ENCODE results near the gene ACAD8. TPM values are rescaled to one million over a fixed set of nuclear protein-coding genes. Genes with fewer than 3 reads are reported as not detected.

The ACAD8 gene
- 18.6 and 22.3 TPM in 2 replicates for total RNA-seq

DNA sequence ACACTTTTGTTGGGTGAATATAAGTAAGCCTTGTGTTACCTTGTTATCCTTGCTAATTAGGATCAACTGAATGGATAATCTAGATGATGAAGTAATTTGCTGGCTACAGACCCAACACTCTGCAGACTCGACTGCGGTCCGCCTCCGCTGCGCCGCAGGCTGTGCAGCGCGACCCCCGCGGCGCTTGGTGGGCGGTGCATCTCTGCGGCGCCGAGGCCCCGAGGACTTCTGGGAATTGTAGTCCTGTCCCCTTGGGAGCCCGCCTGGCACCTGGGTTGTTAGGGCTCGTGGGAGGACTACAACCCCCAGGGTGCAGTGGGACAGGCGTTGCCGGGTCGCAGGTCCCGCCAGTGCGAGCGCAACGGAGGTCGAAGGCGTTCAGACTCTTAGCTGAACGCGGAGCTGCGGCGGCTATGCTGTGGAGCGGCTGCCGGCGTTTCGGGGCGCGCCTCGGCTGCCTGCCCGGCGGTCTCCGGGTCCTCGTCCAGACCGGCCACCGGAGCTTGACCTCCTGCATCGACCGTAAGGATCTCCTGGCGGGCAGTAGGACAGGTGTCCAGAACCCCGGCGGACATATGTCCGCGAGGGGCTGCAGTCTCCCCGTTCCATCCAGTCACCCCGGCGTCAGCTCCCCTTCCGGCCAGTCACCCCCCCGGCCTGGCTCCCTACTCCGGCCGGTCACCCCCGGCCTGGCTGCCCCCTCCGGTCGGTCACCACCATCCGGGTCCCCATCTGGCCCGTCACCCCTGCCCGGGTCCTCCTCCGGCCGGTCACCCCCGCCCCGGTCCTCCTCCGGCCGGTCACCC, at the start of gene ACAD8, which contains the start of gene THYN1:
Gene ACAD8, plus strand, starts transcription at position 381 of the 806 bp plus-strand sequence. Its CDS starts 33 bp downstream, at position 414.
Gene THYN1, minus strand, starts transcription at position 165 of the 806 bp plus-strand sequence. CDS start 470 bp downstream, outside the sequence.

GRCh38 chr11:134223836-134224709, 29.3 kb upstream of the ACAD8 start, which contains the start of the genes NCAPD3 and VPS26B:
NCAPD3 (minus strand) TSS chr11:134223967; CDS start chr11:134223926, 41 bp downstream.
VPS26B (plus strand) TSS chr11:134224671; CDS start chr11:134225123, 452 bp downstream.

DNA sequence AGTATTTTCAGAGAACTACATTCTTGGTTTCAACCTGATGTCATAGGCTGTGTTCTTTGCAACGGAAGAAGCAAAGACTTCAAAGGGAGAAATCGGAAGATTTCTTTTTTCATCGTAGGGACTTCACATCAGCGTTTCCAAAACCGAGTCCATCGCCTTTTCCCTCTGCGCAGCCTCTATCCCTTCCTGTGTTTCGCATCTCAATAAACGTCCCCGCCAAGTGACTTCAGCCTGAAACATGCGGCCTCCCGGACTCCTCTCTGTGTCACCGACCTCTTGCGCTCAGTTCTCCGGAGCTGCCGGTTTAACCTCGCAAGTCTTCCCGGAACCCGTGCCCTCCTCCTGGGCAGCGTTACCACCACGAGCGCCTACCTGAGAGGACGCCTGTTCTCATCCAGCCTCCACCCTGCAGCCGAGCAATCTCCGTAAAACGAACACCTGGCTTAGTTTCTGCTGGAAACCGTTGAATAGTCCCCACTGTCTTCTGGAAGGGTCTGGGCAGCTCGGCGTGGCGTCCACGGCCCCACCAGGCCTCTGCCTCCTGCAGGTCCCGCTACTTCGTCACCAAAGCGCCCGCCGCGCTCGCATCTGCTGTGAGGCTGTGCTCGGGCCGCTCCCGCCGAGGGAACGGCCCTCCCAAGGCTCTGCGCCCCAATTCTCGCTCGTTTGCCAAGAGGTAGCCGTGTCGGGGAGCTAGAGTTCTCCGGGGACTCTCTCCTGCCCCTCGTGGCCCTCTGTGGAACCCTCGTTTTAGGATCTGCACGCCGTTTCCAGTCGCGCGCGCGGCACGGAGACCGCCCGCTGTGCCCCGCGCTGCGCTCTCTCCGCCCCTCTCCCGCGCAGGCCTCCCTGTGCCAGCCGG, 22.4 kb downstream of the ACAD8 start, which contains the start of gene GLB1L3:
Gene GLB1L3, plus strand, starts transcription at position 846 of the 862 bp plus-strand sequence. CDS start 362 bp downstream, outside the sequence.

Other genes with a start within 250 kb of the ACAD8 start
- 90.6 and 140 TPM in 2 replicates for gene JAM3, start 184.5 kb upstream of the ACAD8 start, total RNA-seq
- gene NCAPD3, start 29.6 kb upstream of the ACAD8 start, total RNA-seq = 8.1 and 41.9 TPM in 2 replicates
- 52.3 and 54.3 TPM in 2 replicates for gene VPS26B, start 28.9 kb upstream of the ACAD8 start, total RNA-seq
- 33.2 and 36.8 TPM in 2 replicates for gene THYN1, start 216 bp upstream of the ACAD8 start, total RNA-seq
- gene GLB1L3, start 22.8 kb downstream of the ACAD8 start, total RNA-seq = not detected in 2 replicates
- gene GLB1L2, start 78.4 kb downstream of the ACAD8 start, total RNA-seq = under 0.01 TPM in 1 of 2 replicates, not detected in the other
- not detected in 2 replicates for gene B3GAT1, start 158.7 kb downstream of the ACAD8 start, total RNA-seq

All from placental pericyte (primary cell).